H1 (cell line): Measurements from ENCODE around the gene NOS3. TPM values are rescaled to one million over a fixed set of nuclear protein-coding genes. Genes with fewer than 3 reads are reported as not detected.

Source experiments
- CTCF ChIA-PET: fragments of 300-600 bp; sonication (Branson Sonifier 250); formaldehyde crosslinking; loops from one replicate; lab custom pipeline; 2021; ENCODE audit not compliant: partially characterized antibody; lab: Charles Lee
- POLR2A ChIA-PET: fragments of 300-600 bp; sonication (Branson Sonifier 250); formaldehyde crosslinking; loops from one replicate; lab custom pipeline; 2021; ENCODE audit warnings: inconsistent platforms; ENCODE audit not compliant: partially characterized antibody; lab: Charles Lee
- DNase-seq, 2 experiments: peaks; one replicate each; pipeline versions ENCODE4 v3.0.0 to v3.0.0-alpha.2; 2010 to 2022; ENCODE audit warnings: low spot score in 2 of 2, low read depth in 1 of 2, mixed read lengths in 1 of 2
- FAIRE-seq: peaks from 2 replicates; lab custom pipeline; 2011; peaks lifted over from hg19 to GRCh38; lab: Jason Lieb, UNC
- H2AFZ ChIP-seq: 2 replicates; pipeline ENCODE4 v1.8.1; 2012; ENCODE audit warnings: low read length, inconsistent platforms
- H2AK5ac ChIP-seq: 2 replicates; pipeline ENCODE4 v1.6.1; 2013; ENCODE audit warnings: low read depth, low read length
- H2BK120ac ChIP-seq: replicated peaks from 2 replicates; pipeline ENCODE3; 2013; ENCODE audit warnings: low read depth, low read length, inconsistent platforms
- H2BK12ac ChIP-seq: 2 replicates; pipeline ENCODE4 v1.6.1; 2013; ENCODE audit warnings: low read depth, low read length
- H2BK15ac ChIP-seq: 2 replicates; pipeline ENCODE4 v1.6.1; 2013; ENCODE audit warnings: low read length
- H2BK20ac ChIP-seq: 2 replicates; pipeline ENCODE4 v1.6.1; 2013; ENCODE audit warnings: low read length
- H2BK5ac ChIP-seq: 2 replicates; pipeline ENCODE4 v1.6.1; 2013; ENCODE audit warnings: low read depth, low read length
- H3K14ac ChIP-seq: 2 replicates; pipeline ENCODE4 v1.6.1; 2013; ENCODE audit warnings: inconsistent platforms; ENCODE audit not compliant: insufficient read length
- H3K18ac ChIP-seq: 2 replicates; pipeline ENCODE4 v1.6.1; 2013; ENCODE audit warnings: low read length; ENCODE audit errors: extremely low read depth
- H3K23ac ChIP-seq: 2 replicates; pipeline ENCODE4 v1.6.1; 2013; ENCODE audit warnings: inconsistent platforms; ENCODE audit not compliant: insufficient read length
- H3K23me2 ChIP-seq: 2 replicates; pipeline ENCODE4 v1.6.1; 2013; ENCODE audit warnings: low read depth, low read length
- H3K27ac ChIP-seq: 2 replicates; pipeline ENCODE4 v1.6.1; 2011; ENCODE audit warnings: low read depth, low read length, inconsistent platforms
- H3K27me3 ChIP-seq, 4 experiments: replicated peaks in 1 of 4; 1 replicate in 1 of 4; 2 replicates in 3 of 4; pipeline versions ENCODE4 v1.6.1 to v1.8.1; 2011 to 2013; ENCODE audit warnings: low read length in 3 of 4, mild to moderate bottlenecking in 3 of 4, inconsistent platforms in 2 of 4, mixed read lengths in 2 of 4, moderate library complexity in 1 of 4; ENCODE audit not compliant: control insufficient read depth in 3 of 4, insufficient read depth in 3 of 4; ENCODE audit errors: extremely low read depth in 1 of 4
- H3K36me3 ChIP-seq, 4 experiments: 2 replicates each; pipeline versions ENCODE4 v1.6.1 to v1.8.1; 2011 to 2013; ENCODE audit warnings: mild to moderate bottlenecking in 4 of 4, low read length in 3 of 4, moderate library complexity in 2 of 4, control low read depth in 1 of 4, inconsistent platforms in 1 of 4; ENCODE audit not compliant: insufficient read depth in 4 of 4, control insufficient read depth in 2 of 4
- H3K4ac ChIP-seq: replicated peaks from 2 replicates; pipeline ENCODE3; 2013; ENCODE audit warnings: low read length, low read depth, mixed read lengths, inconsistent platforms; ENCODE audit not compliant: insufficient read length
- H3K4me1 ChIP-seq, 4 experiments: replicated peaks in 1 of 4; 1 replicate in 1 of 4; 2 replicates in 3 of 4; pipeline versions ENCODE4 v1.6.1 to v1.8.1; 2011 to 2013; ENCODE audit warnings: low read length in 3 of 4, inconsistent platforms in 2 of 4, mixed read lengths in 1 of 4; ENCODE audit not compliant: insufficient read depth in 4 of 4, control insufficient read depth in 3 of 4
- H3K4me2 ChIP-seq, 2 experiments: 2 replicates each; pipeline versions ENCODE4 v1.6.1 to v1.8.1; 2011 to 2013; ENCODE audit warnings: low read depth in 2 of 2, low read length in 2 of 2, control low read depth in 1 of 2, inconsistent platforms in 1 of 2, mild to moderate bottlenecking in 1 of 2; ENCODE audit not compliant: insufficient read depth in 1 of 2
- H3K4me3 ChIP-seq, 4 experiments: fragments of 200-600, 300-600 bp in 1 of 4; sonication (generic), shearing (Covaris generic), sonication (Bioruptor Twin) in 1 of 4; 2 replicates each; pipeline versions ENCODE4 v1.5.1 to v1.8.1; 2011 to 2016; ENCODE audit warnings: low read length in 4 of 4, low read depth in 3 of 4, control low read depth in 2 of 4, inconsistent platforms in 2 of 4, mild to moderate bottlenecking in 2 of 4, mixed read lengths in 1 of 4, moderate library complexity in 1 of 4; ENCODE audit not compliant: insufficient read depth in 2 of 4; ENCODE audit errors: extremely low read depth in 1 of 4
- H3K56ac ChIP-seq: replicated peaks from 2 replicates; pipeline ENCODE3; 2013; ENCODE audit warnings: low read depth, mild to moderate bottlenecking, mixed read lengths, low read length, inconsistent platforms; ENCODE audit not compliant: insufficient read length
- H3K79me1 ChIP-seq: 2 replicates; pipeline ENCODE4 v1.6.1; 2013; ENCODE audit warnings: low read depth, low read length, control low read depth
- H3K79me2 ChIP-seq, 2 experiments: 2 replicates each; pipeline versions ENCODE4 v1.6.1 to v1.8.1; 2012 to 2013; ENCODE audit warnings: low read length in 2 of 2, mild to moderate bottlenecking in 2 of 2, inconsistent platforms in 1 of 2; ENCODE audit not compliant: insufficient read depth in 2 of 2, control insufficient read depth in 1 of 2
- H3K9ac ChIP-seq, 4 experiments: replicated peaks in 1 of 4; 1 replicate in 1 of 4; 2 replicates in 3 of 4; pipeline versions ENCODE4 v1.6.1 to v1.8.1; 2011 to 2013; ENCODE audit warnings: low read depth in 3 of 4, low read length in 3 of 4, control low read depth in 2 of 4, mild to moderate bottlenecking in 2 of 4, moderate library complexity in 2 of 4, inconsistent platforms in 1 of 4; ENCODE audit errors: extremely low read depth in 1 of 4
- H3K9me3 ChIP-seq, 2 experiments: 2 replicates each; pipeline versions ENCODE4 v1.6.1 to v1.8.1; 2012 to 2013; ENCODE audit warnings: mild to moderate bottlenecking in 2 of 2, moderate library complexity in 2 of 2, control low read depth in 1 of 2, inconsistent platforms in 1 of 2, low read depth in 1 of 2, low read length in 1 of 2, mixed read lengths in 1 of 2; ENCODE audit not compliant: insufficient read depth in 2 of 2
- H4K20me1 ChIP-seq, 2 experiments: replicated peaks in 1 of 2; 2 replicates each; pipeline versions ENCODE3 to v1.8.1; 2011 to 2013; ENCODE audit warnings: inconsistent platforms in 2 of 2, low read length in 2 of 2, mild to moderate bottlenecking in 1 of 2; ENCODE audit not compliant: insufficient read depth in 2 of 2, control insufficient read depth in 1 of 2
- H4K5ac ChIP-seq: 2 replicates; pipeline ENCODE4 v1.6.1; 2013; ENCODE audit warnings: low read length, low read depth, mixed read lengths, inconsistent platforms; ENCODE audit not compliant: insufficient read length
- H4K8ac ChIP-seq: 2 replicates; pipeline ENCODE4 v1.8.0; 2013; ENCODE audit warnings: mild to moderate bottlenecking, moderate library complexity, low read length, inconsistent platforms; ENCODE audit not compliant: insufficient read depth; ENCODE audit errors: extremely low read depth
- H4K91ac ChIP-seq: replicated peaks from 2 replicates; pipeline ENCODE3; 2013; ENCODE audit warnings: low read length, mixed read lengths, inconsistent platforms; ENCODE audit not compliant: insufficient read length
- CTCF ChIP-seq, 3 experiments: IDR thresholded peaks; 1 replicate in 2 of 3; 2 replicates in 1 of 3; pipeline versions ENCODE4 v1.5.1 to v1.6.1; 2011; ENCODE audit warnings: low read length in 3 of 3, mild to moderate bottlenecking in 3 of 3, inconsistent platforms in 2 of 3, low read depth in 1 of 3, moderate library complexity in 1 of 3; ENCODE audit not compliant: insufficient read depth in 1 of 3; ENCODE audit errors: control extremely low read depth in 1 of 3
- GABPA ChIP-seq: IDR thresholded peaks from 2 replicates; pipeline ENCODE4 v1.6.1; 2011; ENCODE audit warnings: mild to moderate bottlenecking, low read length, moderate library complexity, borderline replicate concordance; ENCODE audit not compliant: insufficient read depth
- HDAC6 ChIP-seq: IDR thresholded peaks from one replicate; pipeline ENCODE4 v1.7.1; 2012; ENCODE audit warnings: low read depth, mild to moderate bottlenecking, inconsistent platforms, low read length, moderate library complexity
- JUND ChIP-seq: IDR thresholded peaks from 2 replicates; pipeline ENCODE4 v1.6.1; 2011; ENCODE audit warnings: mild to moderate bottlenecking, improper control_type of control experiment, low read length
- MAFK ChIP-seq: IDR thresholded peaks from 2 replicates; pipeline ENCODE4 v1.6.1; 2012; ENCODE audit warnings: low read depth, mild to moderate bottlenecking, improper control_type of control experiment, low read length
- SP1 ChIP-seq: IDR thresholded peaks from 2 replicates; pipeline ENCODE4 v1.6.1; 2011; ENCODE audit warnings: low read depth, low read length
- TAF1 ChIP-seq: IDR thresholded peaks from 2 replicates; pipeline ENCODE4 v1.6.1; 2011; ENCODE audit warnings: mild to moderate bottlenecking, low read depth, low read length
- TEAD4 ChIP-seq: IDR thresholded peaks from 2 replicates; pipeline ENCODE4 v1.6.1; 2012; ENCODE audit warnings: low read depth, low read length, inconsistent platforms, mixed read lengths
- WGBS, 2 experiments: shearing (Covaris generic) in 1 of 2; methylation state at CpG; one replicate each; pipeline versions ENCODE4 v1.1.6 to v1.1.7; 2013 to 2015; ENCODE audit warnings: low lambda C conversion rate in 2 of 2, mixed read lengths in 2 of 2, inconsistent platforms in 1 of 2, low coverage in 1 of 2, missing lambda C conversion rate in 1 of 2; ENCODE audit not compliant: insufficient replicate concordance in 2 of 2, insufficient coverage in 1 of 2, insufficient read length in 1 of 2; ENCODE audit errors: extremely low coverage in 1 of 2, missing lambda C conversion rate in 1 of 2; 5-methylcytosine and 5-hydroxymethylcytosine counted together
- polyA plus RNA-seq, 7 experiments: library from polyadenylated mRNA; depleted of rRNA in 3 of 7; stranded (reverse) in 5 of 7; unstranded in 2 of 7; fragments of >200 nt in 5 of 7; fragments of 200-250 nt in 2 of 7; gene quantifications; 1 replicate in 5 of 7; 2 replicates in 1 of 7; 4 replicates in 1 of 7; pipeline versions ENCODE4 v1.2.1 to v1.2.3, GENCODE V29; 2011 to 2013; ENCODE audit warnings: missing spikeins in 2 of 7, mixed read lengths in 2 of 7
- total RNA-seq: library from RNA; stranded (reverse); fragmentation: NEBNext Ultra II Directional; extraction: Animal tissue kit (Norgen Biotek cat#: 25700); gene quantifications from 2 replicates; pipeline ENCODE4 v1.2.1, GENCODE V29; 2021

The NOS3 gene
- total and polyA plus RNA-seq, 2 of the 8 experiments (the other 6 are each of a cell fraction or from before 2014, with no cell fraction given) = 4.4 to 16.2 TPM

GRCh38 chr7:150997817-150998216 is 7.0 kb downstream of the NOS3 start:
- 95% methylated on average over 5 of the region's 5 CpGs; no CpG with 5 or more reads in 1 of the 2 experiments for WGBS, 2 experiments
- Histone ChIP-seq H3K4ac (no peak overlapping the region), H4K5ac (no peak overlapping the region), H2AK5ac (no peak overlapping the region), H3K23me2 (peaks cover 6% of the 10 kb centered on the region; the same call in 1 of the 2 replicates), H3K4me3 (no peak overlapping the region), H4K8ac (no peak overlapping the region), H3K79me1 (no peaks in the 10 kb centered on the region), H3K27me3 (no peaks in the 10 kb centered on the region), H3K36me3 (no peaks in the 10 kb centered on the region), H4K91ac (no peak overlapping the region), H2BK15ac (no peak overlapping the region), H2BK120ac (no peak overlapping the region), H3K18ac (no peak overlapping the region), H2AFZ (no peak overlapping the region), H3K4me1 (peaks cover 4 to 25% (median 12%) of the 10 kb centered on the region in 4 experiments), H2BK12ac (no peak overlapping the region), H2BK20ac (no peak overlapping the region), H4K20me1 (no peaks in the 10 kb centered on the region), H3K56ac (no peak overlapping the region), H3K27ac (no peak overlapping the region), H3K9ac (no peak overlapping the region), H3K79me2 (no peaks in the 10 kb centered on the region), H2BK5ac (no peak overlapping the region), H3K23ac (no peak overlapping the region), H3K14ac (no peak overlapping the region), H3K4me2 (no peak overlapping the region), H3K9me3 (no peaks in the 10 kb centered on the region)
- DNase-seq (no peak), FAIRE-seq (no peak)
- POLR2A ChIA-PET = interaction anchor here (1.6 kb wide), 1 partner anchor 16 kb away, joined by 4 read pairs; no protein-coding TSS in a partner anchor
- no peak for TF ChIP-seq TAF1
- no peak for TF ChIP-seq HDAC6
- TF ChIP-seq SP1 = no peak
- no peak for TF ChIP-seq GABPA
- TF ChIP-seq TEAD4 = no peak
- TF ChIP-seq JUND = no peak
- TF ChIP-seq MAFK = no peak
- TF ChIP-seq CTCF (IDR thresholded peaks at IDR 0.05; ENCODE audit: control extremely low read depth in 1 of 3, insufficient read depth in 1 of 3, low read depth in 1 of 3, low read length in 3 of 3) = no peak
- CTCF ChIA-PET = interaction anchor here (0.9 to 5.7 kb wide), 7 partner anchors 9 to 114 kb away, joined by 3 to 56 read pairs (median 5); no protein-coding TSS in a partner anchor
